ENCODE results near the gene TTN. TPM values are rescaled to one million over a fixed set of nuclear protein-coding genes. Genes with fewer than 3 reads are reported as not detected.

The TTN gene
- total RNA-seq, 1 donor from 2014 or later: 12.2 TPM

DNA sequence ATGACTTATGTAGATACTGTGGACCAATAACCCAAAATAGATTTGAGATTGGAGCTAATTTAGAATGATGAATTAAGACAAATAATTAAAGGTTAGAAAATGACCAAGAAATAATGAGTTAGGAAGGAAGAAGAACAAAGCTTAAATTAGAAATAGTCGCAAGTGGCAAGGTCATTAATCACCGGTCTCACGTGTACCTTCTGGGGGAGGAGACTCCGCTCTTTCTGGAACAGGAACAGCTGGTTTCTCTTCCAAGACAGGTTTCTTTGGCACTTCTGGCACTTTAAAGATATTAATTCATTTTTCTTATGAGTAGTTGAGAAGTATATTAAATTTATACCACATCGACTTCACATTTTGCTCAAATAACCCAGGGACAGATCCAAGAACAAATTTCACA is 156.7 kb downstream of the TTN start:
- Mint-ChIP-seq H3K36me3 (ENCODE audit: insufficient read depth) (peaks cover 16% of the 10 kb centered on the region), H3K4me1 (ENCODE audit: low read depth) (peaks cover 1% of the 10 kb centered on the region), H3K9me3 (ENCODE audit: low read depth) (peaks cover 7% of the 10 kb centered on the region), H3K4me3 (ENCODE audit: low read depth) (no peak overlapping the region), H3K27me3 (no peaks in the 10 kb centered on the region), H3K27ac (no peak overlapping the region)
- DNase-seq (ENCODE audit: low spot score, unreplicated experiment): no peak
- TF ChIP-seq, protein P1, sequence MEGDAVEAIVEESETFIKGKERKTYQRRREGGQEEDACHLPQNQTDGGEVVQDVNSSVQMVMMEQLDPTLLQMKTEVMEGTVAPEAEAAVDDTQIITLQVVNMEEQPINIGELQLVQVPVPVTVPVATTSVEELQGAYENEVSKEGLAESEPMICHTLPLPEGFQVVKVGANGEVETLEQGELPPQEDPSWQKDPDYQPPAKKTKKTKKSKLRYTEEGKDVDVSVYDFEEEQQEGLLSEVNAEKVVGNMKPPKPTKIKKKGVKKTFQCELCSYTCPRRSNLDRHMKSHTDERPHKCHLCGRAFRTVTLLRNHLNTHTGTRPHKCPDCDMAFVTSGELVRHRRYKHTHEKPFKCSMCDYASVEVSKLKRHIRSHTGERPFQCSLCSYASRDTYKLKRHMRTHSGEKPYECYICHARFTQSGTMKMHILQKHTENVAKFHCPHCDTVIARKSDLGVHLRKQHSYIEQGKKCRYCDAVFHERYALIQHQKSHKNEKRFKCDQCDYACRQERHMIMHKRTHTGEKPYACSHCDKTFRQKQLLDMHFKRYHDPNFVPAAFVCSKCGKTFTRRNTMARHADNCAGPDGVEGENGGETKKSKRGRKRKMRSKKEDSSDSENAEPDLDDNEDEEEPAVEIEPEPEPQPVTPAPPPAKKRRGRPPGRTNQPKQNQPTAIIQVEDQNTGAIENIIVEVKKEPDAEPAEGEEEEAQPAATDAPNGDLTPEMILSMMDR (IDR thresholded peaks at IDR 0.05; ENCODE audit: unreplicated experiment): no peak

DNA sequence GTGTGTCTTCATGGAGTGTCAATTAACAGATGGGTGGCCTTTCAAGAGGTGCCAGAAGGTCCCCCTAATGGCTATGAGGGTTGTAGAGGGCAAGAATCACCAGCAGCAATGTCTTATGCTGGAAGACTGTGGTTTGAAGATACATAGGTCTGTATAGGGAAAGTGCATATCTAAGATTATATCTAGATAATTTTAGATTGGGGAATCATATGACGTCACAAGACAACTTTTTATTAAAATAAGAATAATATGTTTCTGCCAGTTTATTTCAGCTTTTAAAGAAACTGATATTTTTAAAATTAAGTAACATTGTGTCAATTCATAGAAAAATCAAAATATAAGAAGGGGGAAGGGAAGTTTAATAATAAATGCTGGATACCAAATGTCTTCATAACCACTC is 162.3 kb downstream of the TTN start:
- Mint-ChIP-seq H3K4me3 (ENCODE audit: low read depth) (no peak overlapping the region), H3K36me3 (ENCODE audit: insufficient read depth) (peaks cover 6% of the 10 kb centered on the region), H3K27ac (no peak overlapping the region), H3K9me3 (ENCODE audit: low read depth) (no peaks in the 10 kb centered on the region), H3K27me3 (no peaks in the 10 kb centered on the region), H3K4me1 (ENCODE audit: low read depth) (peaks cover 2% of the 10 kb centered on the region)
- DNase-seq (ENCODE audit: low spot score, unreplicated experiment): no peak
- TF ChIP-seq, protein P1 (IDR thresholded peaks at IDR 0.05; ENCODE audit: unreplicated experiment): no peak

DNA sequence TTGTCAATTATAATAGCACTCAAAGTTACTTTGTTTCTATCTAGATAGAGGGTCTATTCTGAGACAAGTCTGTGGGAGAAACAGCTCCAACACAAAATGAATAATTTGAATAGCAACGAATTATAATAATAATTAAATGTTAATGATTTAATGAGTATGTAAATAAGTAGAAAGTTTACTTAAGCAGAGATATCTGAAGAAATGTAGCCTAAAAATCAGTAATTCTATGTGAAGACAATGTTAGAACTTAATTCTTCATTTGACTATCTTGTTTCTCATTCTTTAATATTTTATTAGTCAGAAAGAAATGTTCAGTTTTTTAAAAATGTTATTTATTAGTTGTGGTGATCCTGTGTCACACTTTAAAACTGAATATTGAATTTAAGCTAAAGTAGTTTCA is 165.7 kb downstream of the TTN start:
- TF ChIP-seq, protein P1 (IDR thresholded peaks at IDR 0.05; ENCODE audit: unreplicated experiment): no peak
- Mint-ChIP-seq H3K4me1 (ENCODE audit: low read depth) (peaks cover 2% of the 10 kb centered on the region), H3K27me3 (no peaks in the 10 kb centered on the region), H3K36me3 (ENCODE audit: insufficient read depth) (no peaks in the 10 kb centered on the region), H3K9me3 (ENCODE audit: low read depth) (no peaks in the 10 kb centered on the region), H3K4me3 (ENCODE audit: low read depth) (no peak overlapping the region), H3K27ac (no peak overlapping the region)
- no peak for DNase-seq (ENCODE audit: low spot score, unreplicated experiment)

DNA sequence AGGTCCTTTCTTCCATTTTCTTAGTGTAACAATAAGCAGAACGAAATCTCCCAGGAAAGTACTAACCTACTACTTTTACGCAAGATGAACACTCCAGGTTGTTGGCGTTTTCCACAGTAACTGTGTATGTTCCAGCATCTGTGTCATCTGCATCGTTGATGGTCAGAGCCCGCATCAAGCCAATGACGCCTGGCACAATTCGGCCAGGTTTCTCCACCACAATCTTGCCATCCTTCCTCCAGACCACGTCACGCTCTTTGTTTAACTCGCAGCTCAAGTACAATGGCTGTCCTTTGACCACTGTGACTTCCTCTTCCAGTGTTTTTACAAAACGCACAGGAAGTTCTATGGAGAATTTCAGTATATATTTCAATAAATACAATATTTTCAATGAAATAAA is 171.3 kb downstream of the TTN start:
- TF ChIP-seq, protein P1 (IDR thresholded peaks at IDR 0.05; ENCODE audit: unreplicated experiment): no peak
- no peaks in the 10 kb centered on the region for H3K9me3 Mint-ChIP-seq (ENCODE audit: low read depth)
- H3K36me3 Mint-ChIP-seq (ENCODE audit: insufficient read depth): no peaks in the 10 kb centered on the region
- no peak overlapping the region for H3K4me3 Mint-ChIP-seq (ENCODE audit: low read depth)
- H3K4me1 Mint-ChIP-seq (ENCODE audit: low read depth): peaks cover 2% of the 10 kb centered on the region
- no peak for DNase-seq (ENCODE audit: low spot score, unreplicated experiment)
- H3K27ac Mint-ChIP-seq: no peak overlapping the region
- no peaks in the 10 kb centered on the region for H3K27me3 Mint-ChIP-seq

DNA sequence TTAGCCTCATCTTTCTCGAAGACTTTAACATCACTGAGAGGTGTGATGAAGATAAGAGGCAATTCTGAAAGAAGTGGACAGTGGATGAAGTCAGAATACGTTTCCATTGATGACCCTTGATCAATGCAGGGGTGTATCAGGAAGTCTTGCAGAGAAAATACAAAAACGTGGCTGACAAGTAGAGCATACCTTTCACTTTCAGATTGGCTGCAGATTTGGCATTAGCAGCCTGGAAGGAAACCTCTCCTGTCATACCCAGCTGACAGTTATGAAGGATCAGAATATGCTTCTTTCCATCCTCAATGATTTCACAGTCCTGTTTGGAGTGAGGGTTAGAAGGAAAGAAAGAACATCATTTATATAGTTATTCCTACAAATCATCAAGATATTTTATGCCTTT is 174.5 kb downstream of the TTN start:
- H3K27ac Mint-ChIP-seq: no peak overlapping the region
- H3K4me1 Mint-ChIP-seq (ENCODE audit: low read depth): no peaks in the 10 kb centered on the region
- H3K36me3 Mint-ChIP-seq (ENCODE audit: insufficient read depth): peaks cover 3% of the 10 kb centered on the region
- no peak for DNase-seq (ENCODE audit: low spot score, unreplicated experiment)
- TF ChIP-seq, protein P1 (IDR thresholded peaks at IDR 0.05; ENCODE audit: unreplicated experiment): no peak
- no peaks in the 10 kb centered on the region for H3K9me3 Mint-ChIP-seq (ENCODE audit: low read depth)
- H3K4me3 Mint-ChIP-seq (ENCODE audit: low read depth): no peak overlapping the region
- no peaks in the 10 kb centered on the region for H3K27me3 Mint-ChIP-seq

Measured in progenitor cell of endocrine pancreas (in vitro differentiated cells).